HEK293 (cell line): ENCODE data around the gene RALGAPA2.

Experiments
- CTCF ChIA-PET: fragments of 350-600 bp; formaldehyde crosslinking; extraction: SDS; loops from one replicate; lab custom pipeline; 2021; ENCODE audit warnings: antibody characterized with exemption; lab: Yijun Ruan, JAX
- POLR2A ChIA-PET: fragments of 300-600 bp; formaldehyde crosslinking; extraction: SDS; loops from one replicate; lab custom pipeline; 2020; ENCODE audit warnings: antibody characterized with exemption, inconsistent platforms; lab: Yijun Ruan, JAX
- H3K27ac ChIP-seq: fragments of 200-500 bp; sonication (Bioruptor generic); 2 replicates; pipeline ENCODE4 v1.5.1; 2014; ENCODE audit warnings: low read depth, low read length, control low read depth, inconsistent platforms; ENCODE audit errors: extremely low read depth
- H3K36me3 ChIP-seq, 2 experiments: fragments of 200-500 bp in 1 of 2; sonication (Bioruptor generic) in 1 of 2; 1 replicate in 1 of 2; 2 replicates in 1 of 2; pipeline ENCODE4 v1.5.1; 2014 to 2017; ENCODE audit warnings: inconsistent platforms in 2 of 2, low read length in 2 of 2; ENCODE audit not compliant: control insufficient read depth in 2 of 2, insufficient read depth in 1 of 2
- H3K4me1 ChIP-seq: fragments of 200-500 bp; sonication (Bioruptor generic); 2 replicates; pipeline ENCODE4 v1.5.1; 2014; ENCODE audit warnings: mild to moderate bottlenecking, low read length, inconsistent platforms; ENCODE audit not compliant: control insufficient read depth, insufficient read depth
- H3K4me3 ChIP-seq: 2 replicates; pipeline ENCODE4 v1.5.1; 2011; ENCODE audit warnings: low read depth, mild to moderate bottlenecking, control low read depth, low read length, moderate library complexity
- H3K9me3 ChIP-seq: fragments of 200-500 bp; sonication (Bioruptor generic); 2 replicates; pipeline ENCODE4 v1.5.1; 2014; ENCODE audit warnings: low read depth, low read length, inconsistent platforms; ENCODE audit not compliant: control insufficient read depth, insufficient read depth
- ELK4 ChIP-seq: IDR thresholded peaks from 2 replicates; pipeline ENCODE4 v1.6.1; 2011; ENCODE audit warnings: mild to moderate bottlenecking, low read depth, low read length, borderline replicate concordance
- HIC1 ChIP-seq: fragments of 450-650 bp; formaldehyde crosslinking; IDR thresholded peaks from 2 replicates; pipeline ENCODE4 v1.5.1; 2016; ENCODE audit warnings: missing biosample characterization, missing genetic modification characterization
- HOXC10 ChIP-seq: sonication (generic); formaldehyde crosslinking; IDR thresholded peaks from 2 replicates; pipeline ENCODE4 v1.8.1; 2023; ENCODE audit warnings: mild to moderate bottlenecking, missing genetic modification reagents
- PBX3 ChIP-seq: sonication (generic); formaldehyde crosslinking; IDR thresholded peaks from 2 replicates; pipeline ENCODE4 v1.8.1; 2022; ENCODE audit warnings: mild to moderate bottlenecking, moderate library complexity, missing genetic modification reagents
- PRDM1 ChIP-seq: fragments of 450-650 bp; formaldehyde crosslinking; IDR thresholded peaks from 2 replicates; pipeline ENCODE4; 2016; ENCODE audit warnings: missing biosample characterization, missing genetic modification characterization
- PRDM6 ChIP-seq: fragments of 450-650 bp; formaldehyde crosslinking; IDR thresholded peaks from 2 replicates; pipeline ENCODE4 v1.5.1; 2017; ENCODE audit warnings: missing biosample characterization, missing genetic modification characterization
- SCRT2 ChIP-seq: fragments of 450-650 bp; formaldehyde crosslinking; IDR thresholded peaks from 2 replicates; pipeline ENCODE4 v1.5.1; 2016; ENCODE audit warnings: missing biosample characterization, missing genetic modification characterization
- ZEB2 ChIP-seq: fragments of 450-650 bp; formaldehyde crosslinking; IDR thresholded peaks from 2 replicates; pipeline ENCODE4 v1.5.1; 2016; ENCODE audit warnings: missing biosample characterization, missing genetic modification characterization
- ZNF132 ChIP-seq: fragments of 450-650 bp; formaldehyde crosslinking; IDR thresholded peaks from 2 replicates; pipeline ENCODE4 v1.5.1; 2017; ENCODE audit warnings: missing biosample characterization, missing genetic modification characterization, borderline replicate concordance
- ZNF18 ChIP-seq: fragments of 450-650 bp; formaldehyde crosslinking; IDR thresholded peaks from 2 replicates; pipeline ENCODE4 v1.5.1; 2016; ENCODE audit warnings: missing biosample characterization, missing genetic modification characterization
- ZNF248 ChIP-seq: fragments of 450-650 bp; formaldehyde crosslinking; IDR thresholded peaks from 2 replicates; pipeline ENCODE4 v1.5.1; 2017; ENCODE audit warnings: missing biosample characterization, missing genetic modification characterization
- ZNF335 ChIP-seq: fragments of 450-650 bp; formaldehyde crosslinking; conservative IDR thresholded peaks from 2 replicates; pipeline ENCODE4 v1.5.1; 2016; ENCODE audit warnings: missing biosample characterization, missing genetic modification characterization
- ZNF391 ChIP-seq: fragments of 450-650 bp; formaldehyde crosslinking; IDR thresholded peaks from 2 replicates; pipeline ENCODE4 v1.5.1; 2016; ENCODE audit warnings: low read depth, missing biosample characterization, missing genetic modification characterization, borderline replicate concordance
- ZNF426 ChIP-seq: fragments of 450-650 bp; formaldehyde crosslinking; IDR thresholded peaks from 2 replicates; pipeline ENCODE4 v1.5.1; 2017; ENCODE audit warnings: missing biosample characterization, missing genetic modification characterization, mild to moderate bottlenecking, inconsistent platforms, moderate library complexity
- ZNF48 ChIP-seq: fragments of 450-650 bp; formaldehyde crosslinking; IDR thresholded peaks from 2 replicates; pipeline ENCODE4 v1.5.1; 2016; ENCODE audit warnings: missing biosample characterization, missing genetic modification characterization
- ZNF549 ChIP-seq: fragments of 450-650 bp; IDR thresholded peaks from 2 replicates; pipeline ENCODE4 v1.5.1; 2018; ENCODE audit warnings: missing biosample characterization, missing genetic modification characterization, mild to moderate bottlenecking, inconsistent platforms, moderate library complexity
- ZNF747 ChIP-seq: fragments of 450-650 bp; formaldehyde crosslinking; IDR thresholded peaks from 2 replicates; pipeline ENCODE4 v1.5.1; 2016; ENCODE audit warnings: missing biosample characterization, missing genetic modification characterization
- ZNF830 ChIP-seq: fragments of 450-650 bp; IDR thresholded peaks from 2 replicates; pipeline ENCODE4 v1.5.0; 2018; ENCODE audit warnings: missing biosample characterization, missing genetic modification characterization, low read depth, mild to moderate bottlenecking, moderate library complexity
- TF ChIP-seq, protein P1 (sequence below): fragments of 450-650 bp; formaldehyde crosslinking; IDR thresholded peaks from 2 replicates; pipeline ENCODE4 v1.5.1; 2016; ENCODE audit warnings: missing biosample characterization, missing genetic modification characterization
- TF ChIP-seq, protein P2 (sequence below): fragments of 450-650 bp; formaldehyde crosslinking; IDR thresholded peaks from 2 replicates; pipeline ENCODE4 v1.5.1; 2016; ENCODE audit warnings: missing biosample characterization, missing genetic modification characterization

The RALGAPA2 gene

DNA sequence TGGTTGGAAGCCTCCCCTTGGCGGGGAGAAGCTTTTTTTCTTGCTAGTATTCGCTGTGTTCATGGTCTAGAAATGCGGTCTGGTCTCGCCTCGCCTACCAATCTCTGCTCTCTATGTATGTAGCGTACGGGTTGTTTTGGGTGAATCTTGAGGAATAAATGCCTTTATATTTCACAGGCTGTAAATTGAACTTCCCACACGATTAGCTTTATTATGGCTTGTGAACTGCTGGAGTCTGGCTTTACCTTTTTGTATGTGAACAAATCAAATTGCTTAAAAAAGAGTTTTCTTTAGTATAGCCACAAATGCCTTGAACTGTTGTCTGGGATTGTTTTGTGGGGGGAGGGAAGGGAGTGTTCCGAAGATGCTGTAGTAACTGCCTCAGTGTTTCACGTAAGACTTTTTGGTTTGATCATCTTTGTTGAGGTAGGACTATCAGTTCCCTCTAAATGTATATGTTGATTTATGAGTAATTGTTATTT lies 342.3 kb downstream of the RALGAPA2 start (continued):
- TF ChIP-seq PRDM6 (tag by site-specific recombination) (no peak), ZNF18 (no peak), ZNF132 (tag by site-specific recombination) (no peak), ZNF747 (tag by site-specific recombination) (no peak), ZNF549 (tag by site-specific recombination) (no peak)

GRCh38 chr20:20369250-20370093 lies 343.0 kb downstream of the RALGAPA2 start:
- Histone ChIP-seq H3K4me1 (peaks cover 3% of the 10 kb centered on the region; the same call in 1 of the 2 replicates), H3K9me3 (no peaks in the 10 kb centered on the region), H3K4me3 (peak overlapping the region; percentile 31), H3K27ac (peak overlapping the region; percentile 82; the same call in 1 of the 2 replicates), H3K36me3 (no peaks in the 10 kb centered on the region)
- ChIA-PET POLR2A (interaction anchor here (0.6 kb wide), 1 partner anchor 282 kb away, joined by 5 read pairs; no protein-coding TSS in a partner anchor), CTCF (interaction anchor here (0.9 kb wide), 1 partner anchor 38 kb away, joined by 3 read pairs; no protein-coding TSS in a partner anchor)
- TF ChIP-seq ZNF335 (tag by site-specific recombination) (peak; percentile 95), ZNF830 (tag by site-specific recombination) (no peak), SCRT2 (tag by site-specific recombination) (peak; percentile 100), ZNF426 (no peak), PRDM6 (tag by site-specific recombination) (no peak), ZNF248 (tag by site-specific recombination) (no peak), HIC1 (tag by site-specific recombination) (peak; percentile 96), PRDM1 (tag by site-specific recombination) (peak; percentile 73; the same call in 1 of the 2 replicates), PBX3 (CRISPR knock-in tag) (no peak), ZNF391 (tag by site-specific recombination) (peak; percentile 41; the same call in 1 of the 2 replicates), ZEB2 (tag by site-specific recombination) (peak; percentile 88), HOXC10 (CRISPR knock-in tag) (no peak), ZNF48 (tag by site-specific recombination) (no peak), ELK4 (no peak)
- TF ChIP-seq, protein P1, sequence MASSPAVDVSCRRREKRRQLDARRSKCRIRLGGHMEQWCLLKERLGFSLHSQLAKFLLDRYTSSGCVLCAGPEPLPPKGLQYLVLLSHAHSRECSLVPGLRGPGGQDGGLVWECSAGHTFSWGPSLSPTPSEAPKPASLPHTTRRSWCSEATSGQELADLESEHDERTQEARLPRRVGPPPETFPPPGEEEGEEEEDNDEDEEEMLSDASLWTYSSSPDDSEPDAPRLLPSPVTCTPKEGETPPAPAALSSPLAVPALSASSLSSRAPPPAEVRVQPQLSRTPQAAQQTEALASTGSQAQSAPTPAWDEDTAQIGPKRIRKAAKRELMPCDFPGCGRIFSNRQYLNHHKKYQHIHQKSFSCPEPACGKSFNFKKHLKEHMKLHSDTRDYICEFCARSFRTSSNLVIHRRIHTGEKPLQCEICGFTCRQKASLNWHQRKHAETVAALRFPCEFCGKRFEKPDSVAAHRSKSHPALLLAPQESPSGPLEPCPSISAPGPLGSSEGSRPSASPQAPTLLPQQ (tag by site-specific recombination): peak; percentile 49; the same call in 1 of the 2 replicates
- TF ChIP-seq, protein P2, sequence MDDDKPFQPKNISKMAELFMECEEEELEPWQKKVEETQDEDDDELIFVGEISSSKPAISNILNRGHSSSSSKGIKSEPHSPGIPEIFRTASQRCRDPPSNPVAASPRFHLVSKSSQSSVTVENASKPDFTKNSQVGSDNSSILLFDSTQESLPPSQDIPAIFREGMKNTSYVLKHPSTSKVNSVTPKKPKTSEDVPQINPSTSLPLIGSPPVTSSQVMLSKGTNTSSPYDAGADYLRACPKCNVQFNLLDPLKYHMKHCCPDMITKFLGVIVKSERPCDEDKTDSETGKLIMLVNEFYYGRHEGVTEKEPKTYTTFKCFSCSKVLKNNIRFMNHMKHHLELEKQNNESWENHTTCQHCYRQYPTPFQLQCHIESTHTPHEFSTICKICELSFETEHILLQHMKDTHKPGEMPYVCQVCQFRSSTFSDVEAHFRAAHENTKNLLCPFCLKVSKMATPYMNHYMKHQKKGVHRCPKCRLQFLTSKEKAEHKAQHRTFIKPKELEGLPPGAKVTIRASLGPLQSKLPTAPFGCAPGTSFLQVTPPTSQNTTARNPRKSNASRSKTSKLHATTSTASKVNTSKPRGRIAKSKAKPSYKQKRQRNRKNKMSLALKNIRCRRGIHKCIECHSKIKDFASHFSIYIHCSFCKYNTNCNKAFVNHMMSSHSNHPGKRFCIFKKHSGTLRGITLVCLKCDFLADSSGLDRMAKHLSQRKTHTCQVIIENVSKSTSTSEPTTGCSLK (tag by site-specific recombination): no peak
